ENCODE measurements around the gene RASGRF2. TPM values are rescaled to one million over a fixed set of nuclear protein-coding genes. Genes with fewer than 3 reads are reported as not detected.
"Not testable (repeated sequence)": the region's sequence is repeated elsewhere in the genome, so short reads cannot be mapped to it uniquely, and the experiment has no call there.

Gene RASGRF2
- total RNA-seq, 4 donors from 2014 or later: 19.5 to 45.3 (median 34.6) TPM

DNA sequence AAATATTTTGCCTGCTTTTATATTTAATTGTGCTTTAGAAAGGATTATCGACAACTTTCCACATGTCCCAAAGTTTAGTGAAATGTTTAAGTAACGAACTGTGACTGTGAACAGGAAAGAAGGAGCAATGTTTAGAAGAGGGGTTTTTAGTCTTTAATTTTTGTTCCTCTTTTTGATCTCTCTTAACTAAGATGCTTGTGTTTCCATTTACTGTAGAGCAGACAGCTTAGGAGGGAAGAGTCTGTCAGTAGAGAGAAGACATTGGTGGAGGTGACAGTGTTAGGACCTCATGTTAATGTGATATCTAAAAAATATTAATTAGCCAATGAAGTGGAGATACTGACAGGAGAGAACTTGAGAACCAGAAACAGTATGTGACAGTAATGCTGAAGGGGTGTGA, 92.2 kb downstream of the RASGRF2 start:
- no peaks in the 10 kb centered on the region for H3K4me1 ChIP-seq
- 44 to 91% methylated on average over 2 of the region's 2 CpGs for WGBS, 2 donors
- H3K27me3 ChIP-seq: no peaks in the 10 kb centered on the region
- H3K4me3 ChIP-seq: no peak overlapping the region
- no peaks in the 10 kb centered on the region for H3K36me3 ChIP-seq
- no peak for DNase-seq (ENCODE audit: low spot score in 2 of 2)
- TF ChIP-seq, protein P1, sequence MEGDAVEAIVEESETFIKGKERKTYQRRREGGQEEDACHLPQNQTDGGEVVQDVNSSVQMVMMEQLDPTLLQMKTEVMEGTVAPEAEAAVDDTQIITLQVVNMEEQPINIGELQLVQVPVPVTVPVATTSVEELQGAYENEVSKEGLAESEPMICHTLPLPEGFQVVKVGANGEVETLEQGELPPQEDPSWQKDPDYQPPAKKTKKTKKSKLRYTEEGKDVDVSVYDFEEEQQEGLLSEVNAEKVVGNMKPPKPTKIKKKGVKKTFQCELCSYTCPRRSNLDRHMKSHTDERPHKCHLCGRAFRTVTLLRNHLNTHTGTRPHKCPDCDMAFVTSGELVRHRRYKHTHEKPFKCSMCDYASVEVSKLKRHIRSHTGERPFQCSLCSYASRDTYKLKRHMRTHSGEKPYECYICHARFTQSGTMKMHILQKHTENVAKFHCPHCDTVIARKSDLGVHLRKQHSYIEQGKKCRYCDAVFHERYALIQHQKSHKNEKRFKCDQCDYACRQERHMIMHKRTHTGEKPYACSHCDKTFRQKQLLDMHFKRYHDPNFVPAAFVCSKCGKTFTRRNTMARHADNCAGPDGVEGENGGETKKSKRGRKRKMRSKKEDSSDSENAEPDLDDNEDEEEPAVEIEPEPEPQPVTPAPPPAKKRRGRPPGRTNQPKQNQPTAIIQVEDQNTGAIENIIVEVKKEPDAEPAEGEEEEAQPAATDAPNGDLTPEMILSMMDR (IDR thresholded peaks at IDR 0.05): no peak
- TF ChIP-seq EP300 (IDR thresholded peaks at IDR 0.05): no peak
- no peak for TF ChIP-seq POLR2A (IDR thresholded peaks at IDR 0.05)
- peaks cover 0 to 4% (median 0%) of the 10 kb centered on the region in 4 donors for H3K9me3 ChIP-seq
- H3K27ac ChIP-seq: no peak overlapping the region

DNA sequence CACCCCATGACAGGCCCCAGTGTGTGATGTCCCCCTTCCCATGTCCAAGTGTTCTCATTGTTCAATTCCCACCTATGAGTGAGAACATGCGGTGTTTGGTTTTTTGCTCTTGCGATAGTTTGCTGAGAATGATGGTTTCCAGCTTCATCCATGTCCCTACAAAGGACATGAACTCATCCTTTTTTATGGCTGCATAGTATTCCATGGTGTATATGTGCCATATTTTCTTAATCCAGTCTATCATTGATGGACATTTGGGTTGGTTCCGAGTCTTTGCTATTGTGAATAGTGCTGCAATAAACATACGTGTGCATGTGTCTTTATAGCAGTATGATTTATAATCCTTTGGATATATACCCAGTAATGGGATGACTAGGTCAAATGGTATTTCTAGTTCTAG, 93.1 kb downstream of the RASGRF2 start:
- WGBS, 2 donors: 88 to 97% methylated on average over 4 of the region's 4 CpGs
- not testable (repeated sequence) for H3K9me3 ChIP-seq; H3K4me1 ChIP-seq; H3K27me3 ChIP-seq; DNase-seq (ENCODE audit: low spot score in 2 of 2); H3K4me3 ChIP-seq; H3K36me3 ChIP-seq; H3K27ac ChIP-seq

DNA sequence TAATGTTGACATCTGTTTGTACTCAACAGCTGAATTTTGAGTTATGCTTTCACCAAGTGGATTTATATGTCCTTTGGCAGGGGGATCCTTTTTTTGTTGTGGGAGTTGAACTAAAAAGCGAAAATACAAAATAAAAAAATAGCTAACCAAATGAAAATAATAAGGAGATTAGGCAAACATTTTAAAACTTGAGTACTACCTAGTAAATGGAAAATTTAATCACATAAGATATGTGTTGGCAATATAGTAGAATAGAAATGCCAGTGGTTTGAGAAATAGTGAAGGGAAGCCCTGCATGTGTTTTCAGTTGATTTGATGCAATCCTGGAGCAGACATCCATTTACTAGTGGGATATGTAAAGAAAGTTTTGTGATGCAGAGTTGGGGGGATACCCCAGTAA, 98.0 kb downstream of the RASGRF2 start:
- H3K36me3 ChIP-seq: no peaks in the 10 kb centered on the region
- H3K4me3 ChIP-seq: no peak overlapping the region
- no peak overlapping the region for H3K27ac ChIP-seq
- no peaks in the 10 kb centered on the region for H3K9me3 ChIP-seq
- TF ChIP-seq, protein P1 (IDR thresholded peaks at IDR 0.05): no peak
- TF ChIP-seq POLR2A (IDR thresholded peaks at IDR 0.05): no peak
- TF ChIP-seq EP300 (IDR thresholded peaks at IDR 0.05): no peak
- 54 to 62% methylated on average over 1 of the region's 1 CpG for WGBS, 2 donors
- no peaks in the 10 kb centered on the region for H3K4me1 ChIP-seq
- no peaks in the 10 kb centered on the region for H3K27me3 ChIP-seq
- no peak for DNase-seq (ENCODE audit: low spot score in 2 of 2)

DNA sequence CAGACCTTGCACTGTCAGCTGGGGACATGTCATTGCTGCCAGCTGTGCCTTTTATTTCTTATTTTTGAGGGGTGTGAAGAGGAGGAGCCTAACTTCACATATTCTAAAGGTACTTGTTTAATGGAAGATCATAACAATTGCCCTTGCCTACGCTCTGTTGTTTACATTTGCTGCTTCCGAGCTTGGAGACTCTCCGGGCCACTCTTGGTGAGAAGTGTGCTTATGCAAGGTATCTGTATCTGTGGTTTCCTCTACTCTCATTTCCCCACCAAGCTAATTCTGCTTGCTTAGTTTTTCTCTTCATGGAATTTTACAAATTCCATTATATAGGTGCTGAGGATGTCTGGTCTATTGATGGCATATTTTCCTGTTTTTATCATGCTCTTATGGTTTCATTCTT, 105.3 kb downstream of the RASGRF2 start:
- peak overlapping the region in 2 of 4 donors; percentile 31 to 40 for H3K27ac ChIP-seq

GRCh38 chr5:81066102-81066501, 105.9 kb downstream of the RASGRF2 start:
- no peak for DNase-seq (ENCODE audit: low spot score in 2 of 2)
- Histone ChIP-seq H3K4me3 (no peak overlapping the region), H3K4me1 (peaks cover 0 to 11% (median 0%) of the 10 kb centered on the region in 4 donors), H3K27me3 (no peaks in the 10 kb centered on the region), H3K9me3 (no peaks in the 10 kb centered on the region), H3K27ac (peak overlapping the region in 1 of 4 donors; percentile 40), H3K36me3 (no peaks in the 10 kb centered on the region)
- 80 to 89% methylated on average over 4 of the region's 4 CpGs for WGBS, 2 donors
- no peak for TF ChIP-seq EP300 (IDR thresholded peaks at IDR 0.05)
- TF ChIP-seq POLR2A (IDR thresholded peaks at IDR 0.05): no peak
- TF ChIP-seq, protein P1 (IDR thresholded peaks at IDR 0.05): no peak

More for the DNA sequence above, 105.3 kb downstream of the RASGRF2 start:
- no peaks in the 10 kb centered on the region for H3K9me3 ChIP-seq
- TF ChIP-seq EP300 (IDR thresholded peaks at IDR 0.05) (no peak), POLR2A (IDR thresholded peaks at IDR 0.05) (no peak)
- TF ChIP-seq, protein P1 (IDR thresholded peaks at IDR 0.05): no peak
- WGBS, 2 donors: 50 to 56% methylated on average over 3 of the region's 3 CpGs
- H3K36me3 ChIP-seq: no peaks in the 10 kb centered on the region
- no peaks in the 10 kb centered on the region for H3K27me3 ChIP-seq
- no peak overlapping the region for H3K4me3 ChIP-seq
- no peak for DNase-seq (ENCODE audit: low spot score in 2 of 2)
- peaks cover 0 to 11% (median 0%) of the 10 kb centered on the region in 4 donors for H3K4me1 ChIP-seq

DNA sequence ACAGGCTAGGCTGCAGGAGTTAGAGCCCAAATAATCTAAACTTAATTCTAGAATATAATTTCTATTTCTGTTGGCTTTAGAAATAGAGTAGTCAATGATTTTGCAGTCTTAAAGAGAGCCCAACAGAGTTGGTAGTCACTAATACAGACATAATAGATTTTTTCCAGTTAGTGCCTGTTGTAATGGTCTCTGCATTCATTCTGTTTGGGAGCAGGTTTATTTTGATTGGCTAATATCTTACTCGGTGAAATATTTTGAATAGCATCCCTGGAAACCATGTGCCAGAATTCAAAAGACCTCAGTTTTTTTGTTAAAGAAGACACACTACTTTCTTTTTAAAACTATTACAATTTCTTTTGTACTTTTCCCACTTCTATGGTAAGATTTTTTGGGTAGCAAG, 107.2 kb downstream of the RASGRF2 start:
- 39 to 51% methylated on average over 1 of the region's 1 CpG for WGBS, 2 donors
- H3K27ac ChIP-seq: peak overlapping the region in 1 of 4 donors; percentile 62
- H3K36me3 ChIP-seq: no peaks in the 10 kb centered on the region
- no peaks in the 10 kb centered on the region for H3K27me3 ChIP-seq
- TF ChIP-seq, protein P1 (IDR thresholded peaks at IDR 0.05): no peak
- TF ChIP-seq POLR2A (IDR thresholded peaks at IDR 0.05): no peak
- no peak for TF ChIP-seq EP300 (IDR thresholded peaks at IDR 0.05)
- DNase-seq (ENCODE audit: low spot score in 2 of 2): no peak
- H3K4me3 ChIP-seq: no peak overlapping the region
- no peaks in the 10 kb centered on the region for H3K9me3 ChIP-seq
- H3K4me1 ChIP-seq: peaks cover 0 to 11% (median 0%) of the 10 kb centered on the region in 4 donors
